Smooth muscle cell (in vitro differentiated cells): ENCODE results near the gene FLNA. TPM values are rescaled to one million over a fixed set of nuclear protein-coding genes. Genes with fewer than 3 reads are reported as not detected.

Source experiments
- DNase-seq: peaks from one replicate; lab custom pipeline; 2025; ENCODE audit not compliant: unreplicated experiment; lab: John Stamatoyannopoulos, UW
- H2AFZ ChIP-seq: fragments of 200-600 bp; sonication (generic); 2 replicates; pipeline ENCODE4 v1.6.0; 2016; ENCODE audit warnings: antibody characterized with exemption, low read depth, mild to moderate bottlenecking
- H3F3A ChIP-seq: fragments of 200-600 bp; sonication (generic); 2 replicates; pipeline ENCODE4 v1.6.0; 2017; ENCODE audit warnings: antibody characterized with exemption, low read depth
- H3K27ac ChIP-seq: fragments of 200-600 bp; sonication (generic); 2 replicates; pipeline ENCODE4 v1.5.1; 2016; ENCODE audit warnings: low read depth, mild to moderate bottlenecking
- H3K27me3 ChIP-seq: fragments of 200-600 bp; sonication (generic); 2 replicates; pipeline ENCODE4 v1.6.1; 2016; ENCODE audit warnings: low read depth, mild to moderate bottlenecking
- H3K36me3 ChIP-seq: fragments of 200-600 bp; sonication (generic); 2 replicates; pipeline ENCODE4 v1.5.1; 2016; ENCODE audit warnings: low read depth
- H3K4me1 ChIP-seq: fragments of 200-600 bp; sonication (generic); 2 replicates; pipeline ENCODE4 v1.5.1; 2016; ENCODE audit warnings: low read depth
- H3K4me2 ChIP-seq: fragments of 200-600 bp; sonication (generic); 2 replicates; pipeline ENCODE4 v1.6.0; 2016; ENCODE audit warnings: mild to moderate bottlenecking
- H3K4me3 ChIP-seq: fragments of 200-600 bp; sonication (generic); 2 replicates; pipeline ENCODE4 v1.5.1; 2016; ENCODE audit warnings: mild to moderate bottlenecking
- H3K79me2 ChIP-seq: fragments of 200-600 bp; sonication (generic); 2 replicates; pipeline ENCODE4 v1.6.0; 2016; ENCODE audit warnings: low read depth, mild to moderate bottlenecking
- H3K9ac ChIP-seq: fragments of 200-600 bp; sonication (generic); 2 replicates; pipeline ENCODE4 v1.6.0; 2016; ENCODE audit warnings: low read depth
- H3K9me3 ChIP-seq: fragments of 200-600 bp; sonication (generic); replicated peaks from 2 replicates; pipeline ENCODE4 v1.5.1; 2016; ENCODE audit warnings: low read depth
- H4K20me1 ChIP-seq: fragments of 200-600 bp; sonication (generic); 2 replicates; pipeline ENCODE4 v1.6.0; 2016; ENCODE audit warnings: low read depth
- WGBS: methylation state at CpG from one replicate; pipeline ENCODE4 v1.1.7; 2016; ENCODE audit warnings: low lambda C conversion rate; 5-methylcytosine and 5-hydroxymethylcytosine counted together
- polyA plus RNA-seq: library from polyadenylated mRNA; unstranded; fragments of >200 nt; fragmentation: Nextera tagmentation; extraction: Ambion mirVana; gene quantifications from 2 replicates; pipeline ENCODE4 v1.2.1, GENCODE V29; 2016
- total RNA-seq: library from RNA; depleted of rRNA; stranded (reverse); fragments of >200 nt; gene quantifications from 2 replicates; pipeline ENCODE4 v1.2.3, GENCODE V29; 2014
- TF ChIP-seq, protein P1 (sequence below): fragments of 200-600 bp; sonication (generic); IDR thresholded peaks from 2 replicates; pipeline ENCODE4 v1.5.1; 2017; ENCODE audit warnings: borderline replicate concordance, mild to moderate bottlenecking, antibody characterized with exemption; ENCODE audit not compliant: insufficient read depth, poor library complexity, severe bottlenecking

Gene FLNA
- total and polyA plus RNA-seq, 2 experiments from 2014 or later, result 860 to 1,632 TPM

- Histone ChIP-seq H3K27me3 (no peaks in the 10 kb centered on the region), H3K4me3 (no peak overlapping the region), H3K27ac (no peak overlapping the region), H3K4me2 (no peak overlapping the region), H3K36me3 (no peaks in the 10 kb centered on the region), H3K9ac (no peak overlapping the region), H4K20me1 (peaks cover 5% of the 10 kb centered on the region), H3K79me2 (peaks cover 33% of the 10 kb centered on the region), H3K9me3 (no peaks in the 10 kb centered on the region), H3F3A (no peaks in the 10 kb centered on the region), H3K4me1 (peaks cover 12% of the 10 kb centered on the region), H2AFZ (no peak overlapping the region)
- TF ChIP-seq, protein P1, sequence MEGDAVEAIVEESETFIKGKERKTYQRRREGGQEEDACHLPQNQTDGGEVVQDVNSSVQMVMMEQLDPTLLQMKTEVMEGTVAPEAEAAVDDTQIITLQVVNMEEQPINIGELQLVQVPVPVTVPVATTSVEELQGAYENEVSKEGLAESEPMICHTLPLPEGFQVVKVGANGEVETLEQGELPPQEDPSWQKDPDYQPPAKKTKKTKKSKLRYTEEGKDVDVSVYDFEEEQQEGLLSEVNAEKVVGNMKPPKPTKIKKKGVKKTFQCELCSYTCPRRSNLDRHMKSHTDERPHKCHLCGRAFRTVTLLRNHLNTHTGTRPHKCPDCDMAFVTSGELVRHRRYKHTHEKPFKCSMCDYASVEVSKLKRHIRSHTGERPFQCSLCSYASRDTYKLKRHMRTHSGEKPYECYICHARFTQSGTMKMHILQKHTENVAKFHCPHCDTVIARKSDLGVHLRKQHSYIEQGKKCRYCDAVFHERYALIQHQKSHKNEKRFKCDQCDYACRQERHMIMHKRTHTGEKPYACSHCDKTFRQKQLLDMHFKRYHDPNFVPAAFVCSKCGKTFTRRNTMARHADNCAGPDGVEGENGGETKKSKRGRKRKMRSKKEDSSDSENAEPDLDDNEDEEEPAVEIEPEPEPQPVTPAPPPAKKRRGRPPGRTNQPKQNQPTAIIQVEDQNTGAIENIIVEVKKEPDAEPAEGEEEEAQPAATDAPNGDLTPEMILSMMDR, result no peak
- 79% methylated on average over 3 of the region's 3 CpGs for WGBS
- DNase-seq, result no peak
Measured at GRCh38 chrX:154376774-154377173, 2.3 kb upstream of the FLNA start.

GRCh38 chrX:154375156-154375504 is 696 bp upstream of the FLNA start:
- Histone ChIP-seq H3K4me3 (peak overlapping the region; percentile 47), H3K79me2 (peaks cover 35% of the 10 kb centered on the region), H3K27ac (peak overlapping the region; percentile 62), H2AFZ (no peak overlapping the region), H3K9ac (no peak overlapping the region), H3K9me3 (no peaks in the 10 kb centered on the region), H4K20me1 (peaks cover 8% of the 10 kb centered on the region), H3K27me3 (no peaks in the 10 kb centered on the region), H3K4me1 (peaks cover 5% of the 10 kb centered on the region), H3K4me2 (peak overlapping the region; percentile 83), H3F3A (no peaks in the 10 kb centered on the region), H3K36me3 (no peaks in the 10 kb centered on the region)
- 70% methylated on average over 10 of the region's 10 CpGs for WGBS
- TF ChIP-seq, protein P1, result no peak
- DNase-seq, result no peak

GRCh38 chrX:154373340-154374306 is 811 bp downstream of the FLNA start:
- H3K79me2 ChIP-seq, result peaks cover 42% of the 10 kb centered on the region
- H2AFZ ChIP-seq, result no peak overlapping the region
- H3F3A ChIP-seq, result no peaks in the 10 kb centered on the region
- no peak overlapping the region for H3K9ac ChIP-seq
- WGBS, result 47% methylated on average over 23 of the region's 23 CpGs
- DNase-seq, result no peak
- H3K4me3 ChIP-seq, result peak overlapping the region; percentile 47
- no peaks in the 10 kb centered on the region for H3K36me3 ChIP-seq
- H4K20me1 ChIP-seq, result peaks cover 17% of the 10 kb centered on the region
- H3K9me3 ChIP-seq, result no peaks in the 10 kb centered on the region
- peak overlapping the region; percentile 83 for H3K4me2 ChIP-seq
- H3K27me3 ChIP-seq, result no peaks in the 10 kb centered on the region
- TF ChIP-seq, protein P1, result peak; percentile 53
- peak overlapping the region; percentile 33 for H3K27ac ChIP-seq
- peaks cover 4% of the 10 kb centered on the region for H3K4me1 ChIP-seq

DNA sequence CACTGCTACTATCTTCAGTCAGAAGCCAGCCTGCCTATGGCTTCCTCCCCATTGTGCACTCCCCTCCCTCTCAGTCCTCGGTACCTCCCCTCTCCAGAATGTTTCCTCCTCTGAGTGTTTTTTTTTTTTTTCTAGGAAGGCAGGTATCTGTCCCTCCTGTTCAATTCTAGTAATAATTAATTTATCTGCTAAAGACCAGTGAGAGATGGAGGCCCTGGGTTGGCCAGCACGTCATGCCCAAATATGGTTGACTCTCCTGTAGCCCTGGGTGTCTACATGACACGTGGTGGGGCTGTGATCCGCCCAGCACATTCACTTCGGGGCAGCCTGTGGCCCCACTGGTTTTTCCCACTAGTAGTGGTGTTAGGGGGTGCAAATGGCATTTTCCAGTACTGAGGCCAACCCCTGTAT is 1.8 kb downstream of the FLNA start:
- Histone ChIP-seq H3K9ac (no peak overlapping the region), H3K36me3 (no peaks in the 10 kb centered on the region), H3K4me1 (no peaks in the 10 kb centered on the region), H3K9me3 (no peaks in the 10 kb centered on the region), H3K27me3 (no peaks in the 10 kb centered on the region), H3F3A (no peaks in the 10 kb centered on the region), H3K4me2 (peak overlapping the region; percentile 83), H3K79me2 (peaks cover 52% of the 10 kb centered on the region), H3K27ac (peak overlapping the region; percentile 33), H4K20me1 (peaks cover 27% of the 10 kb centered on the region), H3K4me3 (peak overlapping the region; percentile 76), H2AFZ (no peak overlapping the region)
- TF ChIP-seq, protein P1, result no peak
- WGBS, result 24% methylated on average over 5 of the region's 5 CpGs
- DNase-seq, result no peak
